Measurements from ENCODE around the gene ZCCHC18.
"Not testable (repeated sequence)": the region's sequence is repeated elsewhere in the genome, so short reads cannot be mapped to it uniquely, and the experiment has no call there.

ZCCHC18 gene

GRCh38 chrX:104098151-104098808 is 14.0 kb upstream of the ZCCHC18 start:
- peak; percentile 77 to 86 for DNase-seq (ENCODE audit: low read depth in 2 of 2)
- no peak overlapping the region for H3K4me3 ChIP-seq (replicated peaks in 1 of 2; ENCODE audit: low read depth in 2 of 2, low read length in 2 of 2)
- TF ChIP-seq CTCF (IDR thresholded peaks at IDR 0.05; ENCODE audit: low read depth, low read length) = peak; percentile 47

- H3K4me3 ChIP-seq (replicated peaks in 1 of 2; ENCODE audit: low read depth in 2 of 2, low read length in 2 of 2) = no peak overlapping the region
- TF ChIP-seq CTCF (IDR thresholded peaks at IDR 0.05; ENCODE audit: low read depth, low read length) = peak; percentile 1
- DNase-seq (ENCODE audit: low read depth in 2 of 2) = no peak
These were observed 13.4 kb upstream of the ZCCHC18 start for GRCh38 chrX:104098919-104099318.

GRCh38 chrX:104104676-104105075 is 7.6 kb upstream of the ZCCHC18 start:
- H3K4me3 ChIP-seq (replicated peaks in 1 of 2; ENCODE audit: low read depth in 2 of 2, low read length in 2 of 2) = no peak overlapping the region
- DNase-seq (ENCODE audit: low read depth in 2 of 2) = no peak
- no peak for TF ChIP-seq CTCF (IDR thresholded peaks at IDR 0.05; ENCODE audit: low read depth, low read length)

GRCh38 chrX:104105330-104106262 is 6.7 kb upstream of the ZCCHC18 start:
- H3K4me3 ChIP-seq (replicated peaks in 1 of 2; ENCODE audit: low read depth in 2 of 2, low read length in 2 of 2) = no peak overlapping the region
- TF ChIP-seq CTCF (IDR thresholded peaks at IDR 0.05; ENCODE audit: low read depth, low read length) = no peak
- no peak for DNase-seq (ENCODE audit: low read depth in 2 of 2)

GRCh38 chrX:104108955-104109354 is 3.4 kb upstream of the ZCCHC18 start:
- DNase-seq (ENCODE audit: low read depth in 2 of 2) = no peak
- no peak overlapping the region for H3K4me3 ChIP-seq (replicated peaks in 1 of 2; ENCODE audit: low read depth in 2 of 2, low read length in 2 of 2)
- no peak for TF ChIP-seq CTCF (IDR thresholded peaks at IDR 0.05; ENCODE audit: low read depth, low read length)

- H3K4me3 ChIP-seq (replicated peaks in 1 of 2; ENCODE audit: low read depth in 2 of 2, low read length in 2 of 2); DNase-seq (ENCODE audit: low read depth in 2 of 2): not testable (repeated sequence)
These were observed 1.7 kb upstream of the ZCCHC18 start for GRCh38 chrX:104110491-104111240.
